Sigmoid colon (tissue), 7 donors: Measurements from ENCODE around the gene LRR1. TPM values are rescaled to one million over a fixed set of nuclear protein-coding genes. Genes with fewer than 3 reads are reported as not detected.

Source experiments
- DNase-seq: peaks from one replicate; pipeline ENCODE4 v3.0.0-alpha.2; 2019
- H3K27ac ChIP-seq, 4 donors: fragments of 200-600 bp; sonication (generic); one replicate each; pipeline ENCODE4 v1.5.1; 2016 to 2019; ENCODE audit warnings: mild to moderate bottlenecking in 1 of 4
- H3K27me3 ChIP-seq, 3 donors: fragments of 200-600 bp; sonication (generic); one replicate each; pipeline ENCODE4 v1.5.1; 2019; ENCODE audit warnings: mild to moderate bottlenecking in 1 of 3
- H3K36me3 ChIP-seq, 4 donors: fragments of 200-600 bp; sonication (generic); one replicate each; pipeline ENCODE4 v1.5.1; 2016 to 2019
- H3K4me1 ChIP-seq, 4 donors: fragments of 200-600 bp; sonication (generic); one replicate each; pipeline ENCODE4 v1.5.1; 2017 to 2019
- H3K4me3 ChIP-seq, 4 donors: fragments of 200-600 bp; sonication (generic); one replicate each; pipeline ENCODE4 v1.5.1; 2017 to 2019; ENCODE audit warnings: mild to moderate bottlenecking in 2 of 4, moderate library complexity in 1 of 4
- H3K9me3 ChIP-seq, 4 donors: fragments of 200-600 bp in 3 of 4; sonication (generic) in 3 of 4; one replicate each; pipeline versions ENCODE4 v1.5.1 to v1.6.1; 2013 to 2019
- CTCF ChIP-seq, 4 experiments: fragments of 450-650 bp in 3 of 4; fragments of 200-600 bp in 1 of 4; IDR thresholded peaks; one replicate each; pipeline ENCODE4 v1.5.1; 2016 to 2019; ENCODE audit warnings: antibody characterized with exemption in 4 of 4, mild to moderate bottlenecking in 3 of 4, moderate library complexity in 2 of 4
- EP300 ChIP-seq, 4 donors: sonication (generic); formaldehyde crosslinking; IDR thresholded peaks; one replicate each; pipeline ENCODE4 v1.6.1; 2017; ENCODE audit warnings: antibody characterized with exemption in 4 of 4
- POLR2A ChIP-seq, 2 donors: fragments of 450-650 bp; IDR thresholded peaks; one replicate each; pipeline ENCODE4 v1.6.1; 2016; ENCODE audit warnings: antibody characterized with exemption in 2 of 2, mild to moderate bottlenecking in 2 of 2, moderate library complexity in 2 of 2
- POLR2AphosphoS5 ChIP-seq, 4 donors: sonication (generic); formaldehyde crosslinking; IDR thresholded peaks; one replicate each; pipeline ENCODE4 v1.6.1; 2017; ENCODE audit warnings: antibody characterized with exemption in 4 of 4
- WGBS, 2 donors: extraction: QIAGEN DNeasy Blood & Tissue Kit; methylation state at CpG; one replicate each; pipeline ENCODE4 v1.1.7; 2013; 5-methylcytosine and 5-hydroxymethylcytosine counted together
- intact Hi-C: fragments of 100-400 bp; cut with DNase I; formaldehyde crosslinking; loops from one replicate; pipeline ENCODE4 v1.15.1; 2023
- polyA plus RNA-seq, 3 donors: library from polyadenylated mRNA; stranded (reverse); fragments of 200-250 nt; gene quantifications; one replicate each; pipeline ENCODE4 v1.2.3, GENCODE V29; 2013
- total RNA-seq, 4 donors: library from RNA; depleted of rRNA; stranded (reverse); fragments of >200 nt; gene quantifications; one replicate each; pipeline ENCODE4 v1.1.0, GENCODE V29; 2016
- donor health status: healthy with polysubstance abuse.
- donor health status: Bipolar disorder and iron deficiency.
- donor health status: healthy.

Gene LRR1
- total and polyA plus RNA-seq, 7 donors = 6.8 to 21.3 (median 9.7) TPM

DNA sequence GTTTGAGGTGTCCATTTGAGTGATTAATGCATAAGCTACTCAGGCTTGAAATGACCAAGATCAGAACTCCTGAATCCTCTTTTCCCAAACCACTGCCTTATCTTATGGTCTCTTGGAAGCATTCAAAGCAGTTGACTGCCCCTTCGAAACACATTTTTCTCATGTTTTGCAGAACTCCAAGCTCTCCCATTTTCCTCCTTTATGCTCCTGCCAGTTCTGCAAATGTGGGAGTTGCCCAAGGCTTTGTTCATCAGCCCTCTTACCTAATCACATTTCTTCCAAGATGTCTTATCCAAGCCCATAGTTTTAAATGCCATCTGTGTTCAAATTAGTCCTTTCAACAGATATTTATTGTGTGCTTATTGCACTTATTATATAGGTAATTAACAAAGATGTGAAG lies 38.1 kb downstream of the LRR1 start:
- Histone ChIP-seq H3K36me3 (peaks cover 0 to 9% (median 2%) of the 10 kb centered on the region in 4 donors), H3K9me3 (no peaks in the 10 kb centered on the region), H3K27me3 (no peaks in the 10 kb centered on the region), H3K27ac (no peak overlapping the region), H3K4me1 (peaks cover 0 to 45% (median 28%) of the 10 kb centered on the region in 4 donors), H3K4me3 (no peak overlapping the region)
- intact Hi-C loops = loop anchor here (10.0 kb wide), 1 partner anchor 478 kb away; the partner anchor contains the start of gene VCPKMT
- TF ChIP-seq CTCF (IDR thresholded peaks at IDR 0.05) = no peak
- TF ChIP-seq POLR2A (IDR thresholded peaks at IDR 0.05) = no peak
- TF ChIP-seq EP300 (IDR thresholded peaks at IDR 0.05) = no peak
- no peak for TF ChIP-seq POLR2AphosphoS5 (IDR thresholded peaks at IDR 0.05)
- DNase-seq = no peak
- WGBS, 2 donors = 94 to 99% methylated on average over 1 of the region's 1 CpG

- TF ChIP-seq CTCF (IDR thresholded peaks at IDR 0.05) (no peak), POLR2AphosphoS5 (IDR thresholded peaks at IDR 0.05) (no peak), EP300 (IDR thresholded peaks at IDR 0.05) (no peak), POLR2A (IDR thresholded peaks at IDR 0.05) (no peak)
- Histone ChIP-seq H3K9me3 (no peaks in the 10 kb centered on the region), H3K4me1 (peaks cover 0 to 45% (median 25%) of the 10 kb centered on the region in 4 donors), H3K36me3 (peaks cover 0 to 9% (median 2%) of the 10 kb centered on the region in 4 donors), H3K27me3 (no peaks in the 10 kb centered on the region), H3K4me3 (no peak overlapping the region), H3K27ac (no peak overlapping the region)
- WGBS, 2 donors = 89 to 90% methylated on average over 3 of the region's 3 CpGs
- DNase-seq = no peak
- intact Hi-C loops = loop anchor here (10.0 kb wide), 1 partner anchor 477 kb away; the partner anchor contains the start of gene VCPKMT
Measured at GRCh38 chr14:49637534-49638078, 38.9 kb downstream of the LRR1 start.

- TF ChIP-seq POLR2A (IDR thresholded peaks at IDR 0.05) (no peak), CTCF (IDR thresholded peaks at IDR 0.05) (no peak), POLR2AphosphoS5 (IDR thresholded peaks at IDR 0.05) (no peak), EP300 (IDR thresholded peaks at IDR 0.05) (no peak)
- peaks cover 0 to 9% (median 2%) of the 10 kb centered on the region in 4 donors for H3K36me3 ChIP-seq
- H3K27me3 ChIP-seq = no peaks in the 10 kb centered on the region
- WGBS, 2 donors = 82 to 94% methylated on average over 7 of the region's 7 CpGs
- intact Hi-C loops = no loop called here
- H3K9me3 ChIP-seq = no peaks in the 10 kb centered on the region
- H3K27ac ChIP-seq = peak overlapping the region in 2 of 4 donors; percentile 12 to 51
- no peak overlapping the region for H3K4me3 ChIP-seq
- DNase-seq = no peak
- H3K4me1 ChIP-seq = peaks cover 0 to 29% (median 23%) of the 10 kb centered on the region in 4 donors
Measured at GRCh38 chr14:49640540-49641417, 42.0 kb downstream of the LRR1 start.

DNA sequence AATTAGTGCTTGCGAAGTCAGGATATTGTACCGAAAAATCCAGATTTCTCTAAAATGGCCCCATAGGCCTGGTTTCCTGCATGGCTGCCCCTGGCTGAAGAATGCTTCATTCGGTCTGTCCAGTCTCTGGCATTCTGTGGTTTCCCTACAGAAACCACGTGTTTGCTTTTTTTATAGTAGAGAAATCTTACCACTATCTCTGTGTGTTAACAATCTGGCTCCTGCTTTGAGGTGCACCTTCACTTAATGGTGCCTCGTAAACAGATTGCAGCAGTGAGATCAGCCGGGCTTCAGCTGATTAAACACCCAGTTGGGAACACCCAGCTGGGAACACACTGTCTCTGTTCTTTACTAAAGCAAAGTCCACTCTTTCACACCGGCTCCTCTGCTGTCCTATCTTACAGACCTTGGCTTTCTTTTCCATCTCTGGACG lies 43.0 kb downstream of the LRR1 start:
- intact Hi-C loops = no loop called here
- no peak for DNase-seq
- Histone ChIP-seq H3K27me3 (no peaks in the 10 kb centered on the region), H3K4me1 (peaks cover 0 to 20% (median 15%) of the 10 kb centered on the region in 4 donors), H3K36me3 (peaks cover 0 to 7% (median 2%) of the 10 kb centered on the region in 4 donors), H3K9me3 (no peaks in the 10 kb centered on the region), H3K4me3 (no peak overlapping the region), H3K27ac (peak overlapping the region in 3 of 4 donors; percentile 12 to 51 (median 16))
- 12 to 53% methylated on average over 8 of the region's 8 CpGs for WGBS, 2 donors
- TF ChIP-seq POLR2AphosphoS5 (IDR thresholded peaks at IDR 0.05) (peak in 1 of 4 donors; percentile 7), CTCF (IDR thresholded peaks at IDR 0.05) (no peak), POLR2A (IDR thresholded peaks at IDR 0.05) (no peak), EP300 (IDR thresholded peaks at IDR 0.05) (no peak)
